HG02973 (cell line): ENCODE data around the gene CXorf49.
A peak's percentile ranks its signal among the peaks of the same experiment; 100 is the strongest.
"Not testable (repeated sequence)": the region's sequence is repeated elsewhere in the genome, so short reads cannot be mapped to it uniquely, and the experiment has no call there.

Experiments used
- ATAC-seq: cut with Tn5 transposase; IDR thresholded peaks from one replicate; pipeline ENCODE4 v1.9.1; 2021; ENCODE audit warnings: moderate library complexity; ENCODE audit not compliant: unreplicated experiment

CXorf49 gene

DNA sequence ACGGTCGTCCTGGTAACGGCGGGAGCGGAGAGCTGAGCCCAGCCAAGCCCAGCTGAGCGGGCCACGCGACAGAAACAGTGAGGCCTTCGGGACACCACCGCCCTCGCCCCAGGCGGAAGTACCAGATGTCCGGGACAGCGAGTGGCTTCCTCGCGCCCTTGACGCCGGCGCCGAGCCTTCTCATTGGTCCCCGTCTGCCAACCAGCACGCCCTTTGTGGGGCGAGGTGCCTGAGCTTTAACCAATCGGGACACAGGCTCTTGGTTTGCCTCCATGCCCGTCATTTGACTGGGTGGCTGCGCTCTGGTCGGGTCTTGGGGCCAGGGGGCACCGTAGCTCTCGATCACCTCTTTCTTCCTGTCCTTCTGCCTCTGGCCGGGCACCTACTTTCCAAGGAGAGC, at the start of gene CXorf49:
Gene CXorf49, minus strand, starts transcription at position 101 of the 400 bp plus-strand sequence. CDS start 134 bp downstream, outside the sequence.
- not testable (repeated sequence) for ATAC-seq

DNA sequence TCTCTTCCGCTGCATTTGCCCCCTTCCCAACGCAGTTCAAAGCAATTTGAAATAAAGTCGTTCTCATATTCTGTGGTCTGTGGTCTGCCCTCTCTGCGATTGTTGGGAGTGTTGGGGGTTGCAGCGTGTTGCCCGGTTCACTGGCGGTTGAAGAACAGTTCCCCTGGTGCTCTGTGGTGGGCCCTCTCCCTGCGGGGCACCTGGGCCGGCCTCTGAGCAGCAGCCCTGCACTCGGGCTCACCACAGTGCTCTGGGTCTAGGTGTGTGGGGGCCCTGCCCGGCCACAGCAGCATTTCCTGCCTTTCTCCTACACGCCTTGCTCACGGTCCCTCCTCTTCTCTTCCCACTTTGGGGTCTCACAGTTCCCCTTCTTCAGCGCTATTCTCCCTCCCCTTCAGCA, 49.0 kb upstream of the CXorf49 start:
- ATAC-seq = not testable (repeated sequence)

GRCh38 chrX:71765613-71766012, 47.5 kb upstream of the CXorf49 start:
- ATAC-seq = not testable (repeated sequence)

GRCh38 chrX:71764832-71765231, 46.7 kb upstream of the CXorf49 start:
- not testable (repeated sequence) for ATAC-seq

DNA sequence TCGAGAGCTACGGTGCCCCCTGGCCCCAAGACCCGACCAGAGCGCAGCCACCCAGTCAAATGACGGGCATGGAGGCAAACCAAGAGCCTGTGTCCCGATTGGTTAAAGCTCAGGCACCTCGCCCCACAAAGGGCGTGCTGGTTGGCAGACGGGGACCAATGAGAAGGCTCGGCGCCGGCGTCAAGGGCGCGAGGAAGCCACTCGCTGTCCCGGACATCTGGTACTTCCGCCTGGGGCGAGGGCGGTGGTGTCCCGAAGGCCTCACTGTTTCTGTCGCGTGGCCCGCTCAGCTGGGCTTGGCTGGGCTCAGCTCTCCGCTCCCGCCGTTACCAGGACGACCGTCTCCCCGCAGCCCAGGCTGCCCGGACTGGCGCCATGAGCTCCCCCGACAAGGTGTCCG, 45.0 kb upstream of the CXorf49 start, which contains the start of gene CXorf49B:
Gene CXorf49B, plus strand, starts transcription at position 301 of the 400 bp plus-strand sequence. Its CDS starts 75 bp downstream, at position 376.
- ATAC-seq = not testable (repeated sequence)

- ATAC-seq = not testable (repeated sequence)
Observed at GRCh38 chrX:71760688-71761281, 42.7 kb upstream of the CXorf49 start.

DNA sequence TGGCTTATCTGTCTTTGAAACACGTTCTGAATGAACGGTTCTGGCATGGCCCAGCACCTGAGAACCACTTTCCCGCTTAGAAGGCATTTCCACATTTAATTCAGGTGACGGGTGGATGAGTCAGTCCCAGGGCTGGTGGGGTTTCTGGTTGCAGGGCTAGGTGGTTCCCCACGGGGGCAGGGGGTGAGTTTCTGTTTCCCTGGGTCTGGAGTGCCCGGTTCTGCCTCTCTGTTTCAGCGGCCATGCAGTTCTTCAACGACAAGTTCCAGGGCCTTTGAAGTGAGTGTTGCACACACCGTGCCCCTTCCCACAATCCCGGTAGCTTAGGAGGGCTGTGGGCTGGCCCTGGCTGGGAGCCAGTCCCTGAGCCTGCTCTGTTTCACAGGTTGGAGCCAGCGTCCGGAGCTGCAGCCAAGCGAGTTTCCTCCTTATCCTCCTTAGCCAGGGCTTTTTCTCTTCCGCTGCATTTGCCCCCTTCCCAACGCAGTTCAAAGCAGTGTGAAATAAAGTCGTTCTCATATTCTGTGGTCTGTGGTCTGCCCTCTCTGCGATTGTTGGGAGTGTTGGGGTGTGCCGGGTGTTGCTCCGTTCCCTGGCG, 2.3 kb upstream of the CXorf49 start:
- ATAC-seq = not testable (repeated sequence)

GRCh38 chrX:71719195-71719594, 1.1 kb upstream of the CXorf49 start:
- ATAC-seq = not testable (repeated sequence)

DNA sequence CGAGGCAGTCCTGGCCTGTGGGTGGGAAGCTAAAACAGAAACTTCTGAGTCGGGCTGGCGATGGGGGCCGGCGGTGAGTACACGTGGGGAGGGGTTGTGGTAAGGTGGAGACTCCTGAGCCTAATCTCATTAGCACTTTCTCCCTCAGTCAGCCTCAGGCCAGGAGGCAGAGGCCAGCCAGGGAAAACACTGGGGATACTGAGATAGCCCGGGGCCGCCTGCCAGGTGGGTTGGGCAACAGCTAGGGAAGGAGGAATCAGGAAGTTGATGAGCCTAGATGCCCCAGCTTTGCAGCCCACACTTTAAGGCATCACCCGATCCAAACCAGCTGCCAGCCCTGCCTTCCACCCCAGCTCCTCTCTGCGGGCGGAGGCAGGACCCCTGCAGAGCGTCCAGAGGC, 1.8 kb downstream of the CXorf49 start:
- not testable (repeated sequence) for ATAC-seq

GRCh38 chrX:71715551-71715950, 2.5 kb downstream of the CXorf49 start:
- not testable (repeated sequence) for ATAC-seq

GRCh38 chrX:71714064-71714463, 4.0 kb downstream of the CXorf49 start:
- not testable (repeated sequence) for ATAC-seq

DNA sequence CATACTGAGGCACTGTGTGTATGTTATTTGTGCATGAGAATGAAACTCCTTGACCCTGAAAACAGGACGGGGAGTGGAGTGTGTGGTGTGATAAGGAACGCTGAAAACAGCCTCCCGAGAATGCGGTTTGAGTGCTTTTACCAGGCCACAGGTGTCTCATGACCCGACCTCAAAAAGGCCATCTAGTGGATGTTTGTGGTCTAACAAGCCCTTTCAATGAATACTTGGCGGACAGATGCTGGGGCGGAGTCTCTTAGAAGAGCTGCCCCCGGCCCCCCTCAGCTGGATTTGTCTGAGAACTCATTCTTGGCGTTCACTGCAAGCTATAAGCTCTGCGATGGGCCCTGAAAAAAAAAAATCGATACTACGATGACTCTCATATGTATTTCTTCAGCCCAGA, 15.2 kb downstream of the CXorf49 start:
- ATAC-seq = not testable (repeated sequence)

GRCh38 chrX:71699023-71699344, 19.1 kb downstream of the CXorf49 start:
- ATAC-seq = not testable (repeated sequence)

DNA sequence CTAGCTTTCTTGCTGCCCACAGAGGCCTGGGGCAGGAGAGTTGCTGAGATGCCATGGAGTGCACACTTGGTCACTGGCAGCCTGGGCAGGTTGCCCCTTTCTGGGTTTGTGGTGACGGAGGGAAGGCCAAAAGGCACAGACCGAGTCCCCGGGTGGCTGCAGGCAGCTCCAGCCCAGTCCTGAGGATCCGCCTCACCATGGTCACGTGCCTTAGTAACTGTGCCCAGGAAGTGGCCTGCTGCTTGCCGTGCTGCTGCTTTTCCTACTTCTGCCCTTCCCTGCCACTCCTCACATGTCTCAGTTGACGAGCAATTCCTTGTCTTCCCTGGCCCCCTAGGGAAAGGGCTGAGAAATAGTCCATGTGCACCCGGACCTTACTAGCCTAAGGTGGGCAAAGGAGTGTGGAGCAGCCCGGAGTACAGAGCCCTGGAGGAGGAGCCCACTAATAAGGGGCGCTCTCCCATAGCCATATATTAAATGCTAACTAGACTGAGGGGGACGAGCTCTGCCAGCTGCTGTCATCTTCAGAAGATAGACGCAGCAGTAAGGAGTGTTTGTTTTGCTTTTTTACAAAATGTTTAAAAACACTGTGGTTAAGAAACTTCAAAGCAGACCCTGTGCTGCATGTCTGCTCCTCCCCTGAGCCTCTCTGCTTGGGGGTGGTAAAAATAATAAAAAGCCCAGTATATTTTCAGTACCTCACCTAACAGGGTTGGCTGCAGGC, 19.6 kb downstream of the CXorf49 start:
- ATAC-seq = not testable (repeated sequence)

GRCh38 chrX:71697466-71698298, 20.4 kb downstream of the CXorf49 start:
- ATAC-seq = peak; percentile 50

DNA sequence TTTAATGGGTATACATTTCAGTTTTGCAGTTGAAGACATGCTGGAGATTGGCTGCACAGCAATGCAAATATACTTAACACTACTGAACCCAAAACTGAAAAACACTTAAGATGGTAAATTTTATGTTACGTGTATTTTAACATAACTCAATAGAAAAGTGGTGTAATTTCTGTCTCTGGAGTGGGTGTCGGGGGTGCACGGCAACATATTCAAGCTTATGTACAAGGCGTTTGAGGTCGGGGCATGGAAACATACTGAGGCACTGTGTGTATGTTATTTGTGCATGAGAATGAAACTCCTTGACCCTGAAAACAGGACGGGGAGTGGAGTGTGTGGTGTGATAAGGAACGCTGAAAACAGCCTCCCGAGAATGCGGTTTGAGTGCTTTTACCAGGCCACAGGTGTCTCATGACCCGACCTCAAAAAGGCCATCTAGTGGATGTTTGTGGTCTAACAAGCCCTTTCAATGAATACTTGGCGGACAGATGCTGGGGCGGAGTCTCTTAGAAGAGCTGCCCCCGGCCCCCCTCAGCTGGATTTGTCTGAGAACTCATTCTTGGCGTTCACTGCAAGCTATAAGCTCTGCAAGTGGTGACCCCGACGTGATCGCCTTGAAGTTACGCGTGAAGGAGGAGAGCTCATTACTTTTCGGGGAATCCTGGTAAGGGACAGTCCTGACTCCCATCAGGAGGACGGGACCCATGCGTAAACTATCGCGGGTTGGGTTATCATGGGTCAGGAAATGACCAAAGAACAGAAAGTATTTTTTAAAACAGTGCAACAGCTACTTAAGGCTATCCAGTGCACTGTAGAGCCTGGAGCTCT, 21.2 kb downstream of the CXorf49 start:
- ATAC-seq = peak; percentile 63

DNA sequence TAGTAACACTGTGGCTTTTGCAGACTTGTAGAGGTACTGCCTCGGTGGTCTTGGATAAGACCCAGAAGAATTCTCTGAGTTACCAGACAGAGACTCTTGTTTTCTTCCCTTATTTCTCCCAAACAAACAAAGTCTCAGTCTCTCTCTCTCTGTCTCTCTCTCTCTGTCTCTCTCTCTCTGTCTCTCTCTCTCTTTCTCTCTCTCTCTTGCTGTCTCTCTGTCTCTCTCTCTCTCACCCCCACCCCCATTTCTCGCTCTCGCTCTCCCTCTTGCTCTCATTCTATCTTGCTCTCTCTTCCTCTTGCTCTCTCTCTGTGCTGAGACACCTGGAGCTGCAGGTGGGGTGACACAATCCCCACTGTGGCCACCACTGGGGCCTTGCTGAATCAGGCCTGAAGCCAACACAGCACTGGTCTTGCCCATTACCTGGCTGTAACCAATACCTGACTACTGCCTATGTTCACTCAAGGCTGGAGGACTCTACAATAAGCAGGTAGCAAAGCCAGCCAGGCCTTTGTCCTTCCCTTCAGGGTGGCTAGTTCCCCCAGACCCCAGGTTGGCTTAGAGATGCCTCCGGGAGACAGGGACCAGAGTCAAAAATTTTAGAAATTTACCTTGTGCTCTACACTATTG, 38.4 kb downstream of the CXorf49 start:
- no peak for ATAC-seq

- ATAC-seq = not testable (repeated sequence)
Observed at GRCh38 chrX:71677195-71677594, 40.9 kb downstream of the CXorf49 start.

- ATAC-seq = not testable (repeated sequence)
Observed at GRCh38 chrX:71676068-71676795, 41.9 kb downstream of the CXorf49 start.
